ENCODE data around the gene FXR2.

FXR2 gene

DNA sequence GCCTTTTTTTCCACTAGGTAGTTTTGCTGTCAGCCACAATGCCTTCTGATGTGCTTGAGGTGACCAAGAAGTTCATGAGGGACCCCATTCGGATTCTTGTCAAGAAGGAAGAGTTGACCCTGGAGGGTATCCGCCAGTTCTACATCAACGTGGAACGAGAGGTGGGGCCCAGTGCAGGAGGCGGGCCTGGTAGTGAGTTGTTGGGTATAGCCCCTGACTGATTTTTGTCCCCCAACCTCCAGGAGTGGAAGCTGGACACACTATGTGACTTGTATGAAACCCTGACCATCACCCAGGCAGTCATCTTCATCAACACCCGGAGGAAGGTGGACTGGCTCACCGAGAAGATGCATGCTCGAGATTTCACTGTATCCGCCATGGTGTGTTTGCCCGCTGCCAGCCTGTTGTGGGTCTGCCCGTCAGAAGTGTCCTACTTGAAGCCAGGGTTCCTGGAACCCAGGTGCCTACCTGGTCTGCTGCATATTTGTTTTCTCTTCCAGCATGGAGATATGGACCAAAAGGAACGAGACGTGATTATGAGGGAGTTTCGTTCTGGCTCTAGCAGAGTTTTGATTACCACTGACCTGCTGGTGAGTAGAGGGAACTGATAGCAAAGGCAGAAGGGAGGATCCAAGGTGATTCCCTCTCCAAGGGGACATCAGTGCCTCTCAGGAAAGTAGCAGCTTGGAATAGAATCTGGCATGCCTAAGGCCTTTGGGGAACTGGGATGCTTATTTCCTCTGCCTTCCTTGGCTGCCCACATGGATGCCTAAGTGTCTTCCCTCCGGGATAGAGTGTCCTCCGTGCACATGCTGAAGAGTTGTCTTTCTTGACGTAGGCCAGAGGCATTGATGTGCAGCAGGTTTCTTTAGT is 37.1 kb downstream of the FXR2 start:
- TF ChIP-seq ZFX (IDR thresholded peaks at IDR 0.05; ENCODE audit: borderline replicate concordance) (no peak), CTCF (IDR thresholded peaks at IDR 0.05) (no peak)
- peak overlapping the region; percentile 99 for H3K27ac ChIP-seq

DNA sequence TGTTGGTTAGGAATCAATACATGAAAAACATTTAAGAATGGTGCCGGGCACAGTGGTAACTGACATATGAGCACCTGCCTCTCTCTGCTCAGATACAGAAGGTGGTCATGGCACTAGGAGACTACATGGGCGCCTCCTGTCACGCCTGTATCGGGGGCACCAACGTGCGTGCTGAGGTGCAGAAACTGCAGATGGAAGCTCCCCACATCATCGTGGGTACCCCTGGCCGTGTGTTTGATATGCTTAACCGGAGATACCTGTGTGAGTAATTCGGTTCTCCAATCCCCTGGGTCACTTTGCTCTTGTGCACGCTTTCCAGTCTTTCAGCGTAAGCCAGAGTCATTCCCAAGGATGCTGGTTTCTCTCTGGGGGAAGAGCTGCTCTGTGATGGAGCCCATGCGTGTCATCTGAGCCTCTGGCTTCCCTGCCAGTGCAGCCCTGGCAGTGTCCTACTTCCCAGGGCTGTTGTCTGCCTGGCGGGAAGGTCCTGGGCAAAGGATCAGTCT is 38.2 kb downstream of the FXR2 start:
- TF ChIP-seq CTCF (IDR thresholded peaks at IDR 0.05) = no peak
- no peak for TF ChIP-seq ZFX (IDR thresholded peaks at IDR 0.05; ENCODE audit: borderline replicate concordance)
- peak overlapping the region; percentile 99 for H3K27ac ChIP-seq

- H3K27ac ChIP-seq = peak overlapping the region; percentile 99
- TF ChIP-seq ZFX (IDR thresholded peaks at IDR 0.05; ENCODE audit: borderline replicate concordance) (no peak), CTCF (IDR thresholded peaks at IDR 0.05) (no peak)
Measured at GRCh38 chr17:7575959-7576358, 38.7 kb downstream of the FXR2 start.

DNA sequence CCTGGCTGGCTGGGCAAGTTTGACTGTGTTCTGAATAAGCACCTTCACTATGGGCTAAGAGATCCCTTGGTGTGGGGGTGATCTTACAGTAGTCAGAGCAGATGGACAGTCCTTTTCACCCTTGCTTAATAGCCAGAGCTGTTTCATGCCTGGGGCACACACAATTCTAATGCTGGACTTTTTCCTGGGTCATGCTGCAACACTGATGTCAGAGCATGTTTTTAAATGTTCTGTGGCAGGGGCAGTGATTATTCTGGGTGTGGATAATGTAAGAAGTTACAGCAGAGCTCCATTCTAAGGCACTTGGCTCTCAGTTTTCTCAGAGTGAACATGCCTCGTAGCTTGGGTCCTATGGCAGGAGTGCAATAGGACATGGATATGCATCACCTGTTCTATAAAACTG is 39.2 kb downstream of the FXR2 start:
- peak overlapping the region; percentile 99 for H3K27ac ChIP-seq
- no peak for TF ChIP-seq ZFX (IDR thresholded peaks at IDR 0.05; ENCODE audit: borderline replicate concordance)
- TF ChIP-seq CTCF (IDR thresholded peaks at IDR 0.05) = no peak

GRCh38 chr17:7574176-7574953 is 40.3 kb downstream of the FXR2 start:
- no peak for TF ChIP-seq CTCF (IDR thresholded peaks at IDR 0.05)
- no peak for TF ChIP-seq ZFX (IDR thresholded peaks at IDR 0.05; ENCODE audit: borderline replicate concordance)
- peak overlapping the region; percentile 99 for H3K27ac ChIP-seq

GRCh38 chr17:7573324-7574080 is 41.2 kb downstream of the FXR2 start:
- TF ChIP-seq ZFX (IDR thresholded peaks at IDR 0.05; ENCODE audit: borderline replicate concordance) (no peak), CTCF (IDR thresholded peaks at IDR 0.05) (no peak)
- H3K27ac ChIP-seq = peak overlapping the region; percentile 99

Data from 22Rv1 (cell line).